Keratinocyte (primary cell): ENCODE measurements around the gene DNAH3. TPM values are rescaled to one million over a fixed set of nuclear protein-coding genes. Genes with fewer than 3 reads are reported as not detected.

ENCODE experiments used
- DNase-seq: peaks from one replicate; pipeline ENCODE4 v3.0.0-alpha.2; 2011; ENCODE audit warnings: low read depth, missing footprints, low spot score
- FAIRE-seq: peaks from 2 replicates; lab custom pipeline; 2011; peaks lifted over from hg19 to GRCh38; lab: Jason Lieb, UNC
- H2AFZ ChIP-seq: 2 replicates; pipeline ENCODE4 v1.6.0; 2012; ENCODE audit warnings: low read length, control low read depth, inconsistent platforms; ENCODE audit not compliant: control insufficient read depth
- H3K27ac ChIP-seq: 2 replicates; pipeline ENCODE4 v1.5.1; 2011; ENCODE audit warnings: low read length; ENCODE audit not compliant: control insufficient read depth, insufficient read depth
- H3K27me3 ChIP-seq: 3 replicates; pipeline ENCODE4 v1.6.0; 2011; ENCODE audit warnings: low read length; ENCODE audit not compliant: control insufficient read depth, insufficient read depth; ENCODE audit errors: extremely low read depth
- H3K36me3 ChIP-seq, 2 experiments: 2 replicates in 1 of 2; 3 replicates in 1 of 2; pipeline ENCODE4 v1.5.1; 2011; ENCODE audit warnings: low read length in 2 of 2, mild to moderate bottlenecking in 1 of 2; ENCODE audit not compliant: control insufficient read depth in 2 of 2, insufficient read depth in 2 of 2; ENCODE audit errors: extremely low read depth in 1 of 2
- H3K4me1 ChIP-seq: 3 replicates; pipeline ENCODE4 v1.5.1; 2011; ENCODE audit warnings: low read length; ENCODE audit not compliant: control insufficient read depth, insufficient read depth; ENCODE audit errors: extremely low read depth
- H3K4me2 ChIP-seq: 3 replicates; pipeline ENCODE4 v1.6.0; 2011; ENCODE audit warnings: low read depth, low read length; ENCODE audit not compliant: control insufficient read depth, insufficient read depth; ENCODE audit errors: extremely low read depth
- H3K4me3 ChIP-seq, 3 experiments: fragments of 200-600 bp in 1 of 3; sonication (generic) in 1 of 3; 2 replicates in 2 of 3; 3 replicates in 1 of 3; pipeline ENCODE4 v1.5.1; 2011 to 2016; ENCODE audit warnings: low read length in 3 of 3, mild to moderate bottlenecking in 3 of 3, control low read depth in 2 of 3, inconsistent platforms in 1 of 3, low read depth in 1 of 3, mixed read lengths in 1 of 3, mixed run types in 1 of 3, moderate library complexity in 1 of 3; ENCODE audit not compliant: control insufficient read depth in 2 of 3, insufficient read depth in 2 of 3; ENCODE audit errors: extremely low read depth in 1 of 3
- H3K79me2 ChIP-seq: 2 replicates; pipeline ENCODE4 v1.6.0; 2012; ENCODE audit warnings: low read length; ENCODE audit not compliant: control insufficient read depth, insufficient read depth
- H3K9ac ChIP-seq: 3 replicates; pipeline ENCODE4 v1.6.0; 2011; ENCODE audit warnings: low read length; ENCODE audit not compliant: control insufficient read depth, insufficient read depth; ENCODE audit errors: extremely low read depth
- H3K9me1 ChIP-seq: 3 replicates; pipeline ENCODE4 v1.6.0; 2011; ENCODE audit warnings: low read length; ENCODE audit not compliant: control insufficient read depth, insufficient read depth; ENCODE audit errors: extremely low read depth
- H3K9me3 ChIP-seq: 2 replicates; pipeline ENCODE4 v1.5.1; 2012; ENCODE audit warnings: low read depth, low read length; ENCODE audit not compliant: control insufficient read depth
- H4K20me1 ChIP-seq: 3 replicates; pipeline ENCODE4 v1.6.0; 2011; ENCODE audit warnings: low read length; ENCODE audit not compliant: control insufficient read depth, insufficient read depth; ENCODE audit errors: extremely low read depth
- EZH2 ChIP-seq: IDR thresholded peaks from one replicate; pipeline ENCODE4 v1.6.1; 2012; ENCODE audit warnings: inconsistent platforms, mild to moderate bottlenecking, low read length, moderate library complexity
- dilution Hi-C: fragments of 300-500 bp; cut with MboI; formaldehyde crosslinking; loops from one replicate; pipeline ENCODE4 v1.7.0; 2020; ENCODE audit warnings: low sequenced_read_pairs; ENCODE audit not compliant: extremely low pct_ligation_motif_present
- polyA plus RNA-seq, 5 experiments: library from polyadenylated mRNA; depleted of rRNA in 3 of 5; stranded (reverse) in 3 of 5; stranded (forward) in 1 of 5; unstranded in 1 of 5; fragments of >200 nt; gene quantifications; 1 replicate in 1 of 5; 2 replicates in 3 of 5; 3 replicates in 1 of 5; pipeline versions ENCODE4 v1.2.1 to v1.2.3, GENCODE V29; 2011 to 2012; ENCODE audit warnings: missing spikeins in 2 of 5, low read depth in 1 of 5, low replicate concordance in 1 of 5
- TF ChIP-seq, protein P1 (sequence below), 3 experiments: IDR thresholded peaks in 1 of 3; conservative IDR thresholded peaks in 1 of 3; optimal IDR thresholded peaks in 1 of 3; 2 replicates in 2 of 3; 3 replicates in 1 of 3; pipeline versions ENCODE3 to v1.5.1; 2011; ENCODE audit warnings: low read length in 3 of 3, mild to moderate bottlenecking in 3 of 3, moderate library complexity in 2 of 3, control low read depth in 1 of 3, inconsistent platforms in 1 of 3; ENCODE audit not compliant: insufficient read depth in 2 of 3; ENCODE audit errors: extremely low read depth in 1 of 3

The DNAH3 gene
- polyA plus RNA-seq, 1 donor (not counting 4 experiments of a cell fraction or from before 2014, with no cell fraction given), result 1.2 TPM

DNA sequence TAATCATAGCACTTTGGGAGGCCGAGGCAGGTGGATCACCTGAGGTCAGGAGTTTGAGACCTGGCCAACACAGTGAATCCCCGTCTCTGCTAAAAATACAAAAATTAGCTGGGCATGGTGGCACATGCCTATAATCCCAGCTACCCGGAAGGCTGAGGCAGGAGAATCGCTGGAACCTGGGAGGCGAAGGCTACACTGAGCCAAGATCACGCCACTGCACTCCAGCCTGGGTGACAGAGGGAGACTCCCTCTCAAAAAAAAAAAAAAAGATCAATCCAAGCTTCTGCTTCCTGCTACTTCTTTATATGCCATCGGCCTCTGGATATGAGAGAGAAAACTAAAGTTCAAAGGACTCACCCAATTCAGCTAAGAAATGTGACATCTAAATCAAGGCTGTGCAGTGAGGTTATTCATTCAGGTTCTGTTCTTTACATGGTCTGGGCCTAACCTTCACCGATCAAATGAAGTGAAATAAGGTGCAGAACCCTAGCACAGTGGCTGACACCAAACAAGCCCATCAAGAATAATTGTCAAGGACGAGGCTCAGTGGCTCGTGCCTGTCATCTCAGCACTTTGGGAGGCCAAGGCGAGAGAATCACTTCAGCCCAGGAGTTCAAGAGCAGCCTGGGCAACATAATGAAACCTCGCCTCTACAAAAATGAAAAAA lies 35.1 kb upstream of the DNAH3 start:
- H3K27ac ChIP-seq, result no peak overlapping the region
- no peaks in the 10 kb centered on the region for H3K79me2 ChIP-seq
- no peaks in the 10 kb centered on the region for H3K9me1 ChIP-seq
- DNase-seq (no peak), FAIRE-seq (no peak)
- dilution Hi-C loops, result no loop called here
- H3K4me3 ChIP-seq, result no peak overlapping the region
- no peaks in the 10 kb centered on the region for H3K27me3 ChIP-seq
- H3K4me1 ChIP-seq, result peaks cover 10% of the 10 kb centered on the region
- no peaks in the 10 kb centered on the region for H4K20me1 ChIP-seq
- H3K9ac ChIP-seq, result no peak overlapping the region
- H3K4me2 ChIP-seq, result no peak overlapping the region
- H3K36me3 ChIP-seq, result peaks cover 10% of the 10 kb centered on the region in 2 experiments
- TF ChIP-seq, protein P1, sequence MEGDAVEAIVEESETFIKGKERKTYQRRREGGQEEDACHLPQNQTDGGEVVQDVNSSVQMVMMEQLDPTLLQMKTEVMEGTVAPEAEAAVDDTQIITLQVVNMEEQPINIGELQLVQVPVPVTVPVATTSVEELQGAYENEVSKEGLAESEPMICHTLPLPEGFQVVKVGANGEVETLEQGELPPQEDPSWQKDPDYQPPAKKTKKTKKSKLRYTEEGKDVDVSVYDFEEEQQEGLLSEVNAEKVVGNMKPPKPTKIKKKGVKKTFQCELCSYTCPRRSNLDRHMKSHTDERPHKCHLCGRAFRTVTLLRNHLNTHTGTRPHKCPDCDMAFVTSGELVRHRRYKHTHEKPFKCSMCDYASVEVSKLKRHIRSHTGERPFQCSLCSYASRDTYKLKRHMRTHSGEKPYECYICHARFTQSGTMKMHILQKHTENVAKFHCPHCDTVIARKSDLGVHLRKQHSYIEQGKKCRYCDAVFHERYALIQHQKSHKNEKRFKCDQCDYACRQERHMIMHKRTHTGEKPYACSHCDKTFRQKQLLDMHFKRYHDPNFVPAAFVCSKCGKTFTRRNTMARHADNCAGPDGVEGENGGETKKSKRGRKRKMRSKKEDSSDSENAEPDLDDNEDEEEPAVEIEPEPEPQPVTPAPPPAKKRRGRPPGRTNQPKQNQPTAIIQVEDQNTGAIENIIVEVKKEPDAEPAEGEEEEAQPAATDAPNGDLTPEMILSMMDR (optimal IDR thresholded peaks at IDR 0.05 in 1 of 3, IDR thresholded peaks at IDR 0.05 in 1 of 3, conservative IDR thresholded peaks at IDR 0.05 in 1 of 3; ENCODE audit: extremely low read depth in 1 of 3, insufficient read depth in 2 of 3, low read length in 3 of 3), result no peak
- TF ChIP-seq EZH2, result no peak
- no peak overlapping the region for H2AFZ ChIP-seq
- H3K9me3 ChIP-seq, result no peaks in the 10 kb centered on the region

DNA sequence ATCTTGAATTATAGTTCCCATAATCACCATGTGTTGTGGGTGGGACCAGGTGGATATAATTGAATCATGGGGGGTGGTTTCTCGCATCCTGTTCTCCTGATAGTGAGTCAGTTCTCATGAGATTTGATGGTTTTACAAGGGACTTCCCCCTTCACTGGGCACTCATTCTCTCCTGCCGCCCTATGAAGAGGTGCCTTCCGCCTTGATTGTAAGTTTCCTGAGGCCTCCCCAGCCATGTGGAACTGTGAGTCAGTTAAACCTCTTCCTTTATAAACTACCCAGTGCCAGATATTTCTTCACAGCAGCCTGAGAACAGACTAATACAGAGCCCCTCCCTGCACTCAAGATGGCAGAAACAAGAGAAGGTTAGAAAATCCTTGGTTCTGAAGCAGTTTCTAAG lies 34.2 kb upstream of the DNAH3 start:
- FAIRE-seq (no peak), DNase-seq (no peak)
- H3K9ac ChIP-seq, result no peak overlapping the region
- H3K36me3 ChIP-seq, result peaks cover 13 to 15% of the 10 kb centered on the region in 2 experiments
- H3K27ac ChIP-seq, result no peak overlapping the region
- no peaks in the 10 kb centered on the region for H3K79me2 ChIP-seq
- no peak for TF ChIP-seq EZH2
- TF ChIP-seq, protein P1 (optimal IDR thresholded peaks at IDR 0.05 in 1 of 3, IDR thresholded peaks at IDR 0.05 in 1 of 3, conservative IDR thresholded peaks at IDR 0.05 in 1 of 3; ENCODE audit: extremely low read depth in 1 of 3, insufficient read depth in 2 of 3, low read length in 3 of 3), result no peak
- H3K4me2 ChIP-seq, result no peak overlapping the region
- dilution Hi-C loops, result no loop called here
- H3K4me3 ChIP-seq, result no peak overlapping the region
- H3K9me3 ChIP-seq, result no peaks in the 10 kb centered on the region
- H3K9me1 ChIP-seq, result no peaks in the 10 kb centered on the region
- no peaks in the 10 kb centered on the region for H3K27me3 ChIP-seq
- peaks cover 10% of the 10 kb centered on the region for H3K4me1 ChIP-seq
- no peak overlapping the region for H2AFZ ChIP-seq
- no peaks in the 10 kb centered on the region for H4K20me1 ChIP-seq
